Measurements from ENCODE around the gene ABHD17B. TPM values are rescaled to one million over a fixed set of nuclear protein-coding genes. Genes with fewer than 3 reads are reported as not detected.
A peak's percentile ranks its signal among the peaks of the same experiment; 100 is the strongest.

Gene ABHD17B
- total RNA-seq, 1 donor from 2014 or later: 12.5 TPM

DNA sequence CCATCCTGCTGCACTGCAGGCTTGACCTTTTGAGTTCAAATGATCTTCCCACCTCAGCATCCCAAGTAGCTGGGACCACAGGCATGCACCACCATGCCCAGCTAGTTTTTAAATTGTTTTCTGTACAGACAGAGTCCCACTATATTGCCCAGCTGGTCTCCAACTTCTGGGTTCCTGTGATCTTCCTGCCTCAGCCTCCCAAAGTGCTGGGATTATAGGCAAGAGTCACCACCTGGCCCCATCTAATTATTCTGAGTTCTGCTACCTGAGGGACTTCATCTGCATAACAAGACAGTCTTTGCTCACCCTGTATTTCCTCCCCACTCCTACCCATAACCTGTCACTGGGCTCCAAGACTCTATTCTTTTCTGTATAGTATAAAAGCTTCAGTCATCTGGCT, 88.1 kb downstream of the ABHD17B start:
- Mint-ChIP-seq H3K36me3 (ENCODE audit: low read depth) (no peaks in the 10 kb centered on the region), H3K4me3 (ENCODE audit: unreplicated experiment) (no peak overlapping the region), H3K4me1 (ENCODE audit: low read depth) (peaks cover 7% of the 10 kb centered on the region), H3K27ac (ENCODE audit: unreplicated experiment) (no peak overlapping the region), H3K9me3 (ENCODE audit: low read depth) (no peaks in the 10 kb centered on the region), H3K27me3 (ENCODE audit: low read depth) (no peaks in the 10 kb centered on the region)
- TF ChIP-seq, protein P1, sequence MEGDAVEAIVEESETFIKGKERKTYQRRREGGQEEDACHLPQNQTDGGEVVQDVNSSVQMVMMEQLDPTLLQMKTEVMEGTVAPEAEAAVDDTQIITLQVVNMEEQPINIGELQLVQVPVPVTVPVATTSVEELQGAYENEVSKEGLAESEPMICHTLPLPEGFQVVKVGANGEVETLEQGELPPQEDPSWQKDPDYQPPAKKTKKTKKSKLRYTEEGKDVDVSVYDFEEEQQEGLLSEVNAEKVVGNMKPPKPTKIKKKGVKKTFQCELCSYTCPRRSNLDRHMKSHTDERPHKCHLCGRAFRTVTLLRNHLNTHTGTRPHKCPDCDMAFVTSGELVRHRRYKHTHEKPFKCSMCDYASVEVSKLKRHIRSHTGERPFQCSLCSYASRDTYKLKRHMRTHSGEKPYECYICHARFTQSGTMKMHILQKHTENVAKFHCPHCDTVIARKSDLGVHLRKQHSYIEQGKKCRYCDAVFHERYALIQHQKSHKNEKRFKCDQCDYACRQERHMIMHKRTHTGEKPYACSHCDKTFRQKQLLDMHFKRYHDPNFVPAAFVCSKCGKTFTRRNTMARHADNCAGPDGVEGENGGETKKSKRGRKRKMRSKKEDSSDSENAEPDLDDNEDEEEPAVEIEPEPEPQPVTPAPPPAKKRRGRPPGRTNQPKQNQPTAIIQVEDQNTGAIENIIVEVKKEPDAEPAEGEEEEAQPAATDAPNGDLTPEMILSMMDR (IDR thresholded peaks at IDR 0.05): no peak
- DNase-seq (ENCODE audit: low spot score): no peak

DNA sequence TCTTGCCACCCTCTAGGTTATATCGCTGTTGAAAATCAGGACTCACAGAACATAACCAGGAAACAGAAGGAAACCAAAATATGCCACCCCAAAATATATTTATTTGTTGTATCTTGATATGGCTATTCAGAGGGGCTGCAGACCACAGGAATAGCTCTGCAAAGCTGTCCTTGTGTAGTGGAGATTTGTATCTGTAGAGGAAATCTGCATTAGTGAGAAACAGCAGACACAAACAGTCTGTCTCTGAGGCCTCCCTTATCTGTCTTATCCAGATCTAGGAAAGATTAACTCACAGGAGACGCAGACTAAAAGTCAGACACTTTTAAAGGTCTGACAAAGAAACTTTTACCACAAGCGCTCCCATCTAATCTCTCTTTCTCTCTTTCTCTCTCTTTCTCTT, 88.5 kb downstream of the ABHD17B start:
- no peaks in the 10 kb centered on the region for H3K36me3 Mint-ChIP-seq (ENCODE audit: low read depth)
- peaks cover 7% of the 10 kb centered on the region for H3K4me1 Mint-ChIP-seq (ENCODE audit: low read depth)
- no peak overlapping the region for H3K4me3 Mint-ChIP-seq (ENCODE audit: unreplicated experiment)
- TF ChIP-seq, protein P1 (IDR thresholded peaks at IDR 0.05): no peak
- H3K27ac Mint-ChIP-seq (ENCODE audit: unreplicated experiment): no peak overlapping the region
- DNase-seq (ENCODE audit: low spot score): no peak
- no peaks in the 10 kb centered on the region for H3K9me3 Mint-ChIP-seq (ENCODE audit: low read depth)
- no peaks in the 10 kb centered on the region for H3K27me3 Mint-ChIP-seq (ENCODE audit: low read depth)

DNA sequence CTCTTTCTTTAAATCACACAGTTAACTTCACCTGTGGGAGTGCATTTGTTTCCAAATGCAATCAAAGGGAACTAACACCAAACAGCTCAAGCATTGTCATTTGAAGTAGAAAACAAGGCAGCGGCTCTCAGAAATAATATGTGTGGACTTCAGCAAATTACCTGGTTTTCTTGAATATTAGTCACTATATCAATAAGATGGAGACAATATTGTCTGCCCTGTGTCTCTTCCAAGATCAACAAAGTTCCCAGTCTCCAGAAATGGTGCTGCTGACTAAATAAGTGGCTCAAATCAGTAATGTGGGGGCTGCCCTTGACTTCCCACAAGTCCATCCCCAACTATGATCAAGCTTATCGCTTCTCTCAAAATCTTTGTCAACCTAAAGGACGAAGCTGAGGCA, 89.6 kb downstream of the ABHD17B start:
- TF ChIP-seq, protein P1 (IDR thresholded peaks at IDR 0.05): no peak
- no peaks in the 10 kb centered on the region for H3K36me3 Mint-ChIP-seq (ENCODE audit: low read depth)
- no peak overlapping the region for H3K27ac Mint-ChIP-seq (ENCODE audit: unreplicated experiment)
- peaks cover 7% of the 10 kb centered on the region for H3K4me1 Mint-ChIP-seq (ENCODE audit: low read depth)
- H3K9me3 Mint-ChIP-seq (ENCODE audit: low read depth): no peaks in the 10 kb centered on the region
- no peak for DNase-seq (ENCODE audit: low spot score)
- no peak overlapping the region for H3K4me3 Mint-ChIP-seq (ENCODE audit: unreplicated experiment)
- H3K27me3 Mint-ChIP-seq (ENCODE audit: low read depth): no peaks in the 10 kb centered on the region

GRCh38 chr9:71820403-71820921, 90.5 kb downstream of the ABHD17B start:
- TF ChIP-seq, protein P1 (IDR thresholded peaks at IDR 0.05): no peak
- no peak for DNase-seq (ENCODE audit: low spot score)
- Mint-ChIP-seq H3K4me1 (ENCODE audit: low read depth) (peaks cover 7% of the 10 kb centered on the region), H3K4me3 (ENCODE audit: unreplicated experiment) (no peak overlapping the region), H3K27me3 (ENCODE audit: low read depth) (no peaks in the 10 kb centered on the region), H3K27ac (ENCODE audit: unreplicated experiment) (no peak overlapping the region), H3K36me3 (ENCODE audit: low read depth) (no peaks in the 10 kb centered on the region), H3K9me3 (ENCODE audit: low read depth) (no peaks in the 10 kb centered on the region)

- TF ChIP-seq, protein P1 (IDR thresholded peaks at IDR 0.05): peak; percentile 95
- Mint-ChIP-seq H3K27ac (ENCODE audit: unreplicated experiment) (no peak overlapping the region), H3K27me3 (ENCODE audit: low read depth) (no peaks in the 10 kb centered on the region), H3K9me3 (ENCODE audit: low read depth) (no peaks in the 10 kb centered on the region), H3K36me3 (ENCODE audit: low read depth) (no peaks in the 10 kb centered on the region), H3K4me3 (ENCODE audit: unreplicated experiment) (no peak overlapping the region), H3K4me1 (ENCODE audit: low read depth) (peaks cover 14% of the 10 kb centered on the region)
- DNase-seq (ENCODE audit: low spot score): no peak
Observed at GRCh38 chr9:71819115-71819739, 91.8 kb downstream of the ABHD17B start.

Data from chondrocyte (in vitro differentiated cells).